SHP77 (cell line): ENCODE data around the gene DENND10.
A peak's percentile ranks its signal among the peaks of the same experiment; 100 is the strongest.
"Not testable (repeated sequence)": the region's sequence is repeated elsewhere in the genome, so short reads cannot be mapped to it uniquely, and the experiment has no call there.

Source experiments
- DNase-seq, 2 experiments: peaks; one replicate each; lab custom pipeline; 2025; lab: John Stamatoyannopoulos, UW

Gene DENND10

DNA sequence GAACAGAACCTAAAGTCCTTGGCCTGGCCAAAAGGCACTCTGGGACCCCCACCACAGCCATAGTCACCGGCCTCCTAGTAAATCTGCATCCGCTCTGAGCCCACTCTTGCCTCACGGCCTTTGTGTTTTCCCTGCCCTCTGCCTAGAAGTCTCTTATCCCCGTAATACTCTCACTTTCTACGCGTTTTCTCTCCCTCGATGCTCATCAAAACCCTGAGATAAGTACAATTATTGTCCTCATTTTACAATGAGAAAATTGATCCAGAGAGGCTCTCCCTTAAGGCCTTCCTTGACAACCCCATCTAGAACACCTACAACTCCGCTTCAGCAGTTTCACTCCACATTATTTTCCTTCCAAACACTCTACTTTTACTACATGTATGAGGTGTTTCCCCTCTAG is 63.1 kb downstream of the DENND10 start:
- no peak for DNase-seq

DNA sequence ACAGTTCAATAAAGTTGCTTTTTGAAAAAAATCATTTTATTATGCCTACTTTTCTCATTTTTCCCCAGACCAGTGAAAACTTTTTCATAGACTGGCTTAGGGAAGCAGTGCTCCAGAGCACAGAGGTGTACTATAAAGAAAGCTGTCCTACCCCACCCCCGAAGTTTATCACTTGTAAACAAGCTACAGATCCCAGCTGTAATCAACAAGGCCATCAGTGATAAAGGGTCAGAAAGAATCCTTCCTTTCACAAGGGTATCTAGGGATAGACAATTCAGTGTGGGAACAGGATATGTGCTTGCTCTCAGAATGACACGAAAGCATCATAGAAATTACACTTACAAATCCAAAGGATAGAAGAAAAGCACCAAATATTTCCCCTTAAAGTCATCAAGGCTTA is 70.2 kb downstream of the DENND10 start:
- no peak for DNase-seq

DNA sequence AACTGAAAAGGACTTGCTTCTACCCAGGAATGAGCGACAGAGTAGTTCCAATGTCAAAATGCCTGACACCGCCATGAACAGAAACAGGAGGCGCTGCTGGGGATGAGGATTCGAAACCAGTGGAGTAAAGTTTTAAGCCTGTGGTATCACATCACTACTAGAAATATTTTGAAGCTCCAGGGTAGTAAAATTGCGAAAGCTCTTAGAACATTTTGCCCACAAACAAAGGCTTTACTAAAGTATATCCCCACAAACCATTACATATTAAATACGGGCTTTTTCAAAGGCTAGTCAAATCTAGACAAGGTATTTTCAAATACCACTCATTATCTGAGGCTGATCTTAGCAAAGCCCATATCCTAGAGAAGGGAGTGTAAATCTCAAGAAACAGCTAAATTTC is 72.3 kb downstream of the DENND10 start:
- DNase-seq, result no peak

DNA sequence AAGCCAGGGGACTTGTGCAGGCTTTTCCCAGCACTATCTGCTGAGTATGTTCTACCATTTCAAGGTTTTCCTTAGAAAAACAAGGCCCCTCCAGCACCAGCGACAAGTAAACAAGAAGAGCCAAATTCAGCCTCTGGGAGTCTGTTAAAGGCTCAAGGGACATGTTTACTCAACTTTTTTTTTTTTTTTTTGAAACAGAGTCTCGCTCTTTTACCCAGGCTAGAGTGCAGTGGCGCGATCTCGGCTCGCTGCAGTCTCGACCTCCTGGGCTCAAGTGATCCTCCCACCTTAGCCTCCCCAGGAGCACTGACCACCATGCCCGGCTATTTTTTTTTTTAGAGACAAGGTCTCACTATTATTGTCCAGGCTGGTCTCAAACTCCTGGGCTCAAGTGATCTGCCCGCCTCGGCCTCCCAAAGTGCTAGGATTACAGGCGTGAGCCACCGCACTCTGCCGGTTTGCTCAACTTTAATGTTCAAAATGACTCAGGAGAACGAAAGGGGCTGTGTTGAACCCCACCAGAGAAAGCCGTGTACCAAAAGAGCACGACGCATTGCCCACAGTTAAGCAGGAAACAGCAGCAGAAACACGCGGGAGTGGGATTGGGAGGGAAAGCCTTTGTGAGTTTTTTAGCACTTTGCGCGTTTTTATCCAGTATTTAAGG is 73.9 kb downstream of the DENND10 start:
- DNase-seq, result no peak

GRCh38 chr10:119178372-119179119 is 74.6 kb downstream of the DENND10 start, which contains the start of gene PRDX3:
PRDX3 (minus strand) TSS chr10:119178812; CDS start chr10:119178790, 22 bp downstream.
- peak; percentile 79 to 92 for DNase-seq

GRCh38 chr10:119180850-119181400 is 77.0 kb downstream of the DENND10 start:
- DNase-seq, result not testable (repeated sequence)

GRCh38 chr10:119183664-119184412 is 79.9 kb downstream of the DENND10 start:
- DNase-seq, result no peak
